SU-DHL-6 (cell line): ENCODE data around the gene XYLT2.

Experiments used
- H2AFZ ChIP-seq: fragments of 200-600 bp; sonication (generic); 2 replicates; pipeline ENCODE4 v1.6.1; 2014; ENCODE audit warnings: low read depth, mild to moderate bottlenecking, moderate library complexity, mixed read lengths, antibody characterized with exemption, low read length; ENCODE audit not compliant: severe bottlenecking
- H3F3A ChIP-seq: fragments of 200-600 bp; shearing (Covaris generic); 2 replicates; pipeline ENCODE4 v1.6.0; 2016; ENCODE audit warnings: antibody characterized with exemption, mild to moderate bottlenecking; ENCODE audit not compliant: insufficient read depth
- H3K27ac ChIP-seq: fragments of 200-600 bp; sonication (generic); 2 replicates; pipeline ENCODE4 v1.5.1; 2016; ENCODE audit warnings: low read depth, mild to moderate bottlenecking, low read length, moderate library complexity, mixed read lengths
- H3K27me3 ChIP-seq: fragments of 200-600 bp; sonication (generic), shearing (Covaris generic); 2 replicates; pipeline ENCODE4 v1.6.0; 2014; ENCODE audit warnings: mild to moderate bottlenecking, low read length
- H3K36me3 ChIP-seq: fragments of 200-600 bp; sonication (generic); 2 replicates; pipeline ENCODE4 v1.6.1; 2014; ENCODE audit warnings: mild to moderate bottlenecking, low read length, mixed read lengths
- H3K4me2 ChIP-seq: fragments of 300-600, 200-600 bp; shearing (Covaris generic), sonication (generic); 2 replicates; pipeline ENCODE4 v1.6.0; 2014; ENCODE audit warnings: low read length, low read depth, mild to moderate bottlenecking; ENCODE audit not compliant: poor library complexity, severe bottlenecking
- H3K4me3 ChIP-seq: fragments of 200-600 bp; sonication (generic); 2 replicates; pipeline ENCODE4 v1.5.1; 2014; ENCODE audit warnings: antibody characterized with exemption, low read length, mild to moderate bottlenecking, mixed read lengths; ENCODE audit not compliant: insufficient read depth, poor library complexity, severe bottlenecking
- H3K79me2 ChIP-seq: fragments of 200-600 bp; sonication (generic); 2 replicates; pipeline ENCODE4 v1.6.1; 2014; ENCODE audit warnings: mild to moderate bottlenecking, low read length, moderate library complexity; ENCODE audit not compliant: insufficient read depth
- H3K9ac ChIP-seq: fragments of 200-600 bp; sonication (generic); 2 replicates; pipeline ENCODE4 v1.7.0; 2014; ENCODE audit warnings: mild to moderate bottlenecking, low read length
- H3K9me2 ChIP-seq: fragments of 200-600 bp; sonication (generic); replicated peaks from 2 replicates; pipeline ENCODE4 v1.6.1; 2014; ENCODE audit warnings: low read length; ENCODE audit not compliant: insufficient read depth
- H3K9me3 ChIP-seq: fragments of 200-600 bp; sonication (generic); 2 replicates; pipeline ENCODE4 v1.6.1; 2014; ENCODE audit warnings: low read length, mixed read lengths; ENCODE audit not compliant: insufficient read depth
- H4K20me1 ChIP-seq: fragments of 200-600 bp; sonication (generic); 2 replicates; pipeline ENCODE4 v1.6.1; 2014; ENCODE audit warnings: low read depth, mild to moderate bottlenecking, antibody characterized with exemption, low read length, moderate library complexity, mixed read lengths
- CTCF ChIP-seq: fragments of 200-600 bp; sonication (generic); IDR thresholded peaks from one replicate; pipeline ENCODE4 v1.5.1; 2017; ENCODE audit warnings: antibody characterized with exemption, mild to moderate bottlenecking, low read length, moderate library complexity; ENCODE audit not compliant: insufficient read depth, poor library complexity, severe bottlenecking
- EZH2phosphoT487 ChIP-seq: fragments of 200-600 bp; sonication (generic), shearing (Covaris generic); conservative IDR thresholded peaks from 2 replicates; pipeline ENCODE4 v1.6.1; 2018; ENCODE audit warnings: mild to moderate bottlenecking, antibody characterized with exemption, low read length, moderate library complexity, mixed read lengths

XYLT2 gene

GRCh38 chr17:50360486-50361115 is 14.7 kb downstream of the XYLT2 start:
- Histone ChIP-seq H3K4me2 (no peak overlapping the region), H3K9ac (no peak overlapping the region), H3K27me3 (no peaks in the 10 kb centered on the region), H4K20me1 (no peaks in the 10 kb centered on the region), H3F3A (0 out of 2 replicates have a peak, but pooled peaks cover 6% of the 10 kb centered on the region), H3K9me2 (no peaks in the 10 kb centered on the region), H3K27ac (no peak overlapping the region), H3K4me3 (no peak overlapping the region), H2AFZ (no peak overlapping the region), H3K79me2 (no peaks in the 10 kb centered on the region), H3K36me3 (no peaks in the 10 kb centered on the region), H3K9me3 (no peaks in the 10 kb centered on the region)
- TF ChIP-seq CTCF (no peak), EZH2phosphoT487 (no peak)

- H3K27ac ChIP-seq: no peak overlapping the region
- H3K9ac ChIP-seq: no peak overlapping the region
- H3K79me2 ChIP-seq: no peaks in the 10 kb centered on the region
- H3K9me2 ChIP-seq: no peaks in the 10 kb centered on the region
- no peaks in the 10 kb centered on the region for H4K20me1 ChIP-seq
- H3K4me2 ChIP-seq: no peak overlapping the region
- no peaks in the 10 kb centered on the region for H3K9me3 ChIP-seq
- TF ChIP-seq CTCF: peak; percentile 84
- no peak for TF ChIP-seq EZH2phosphoT487
- H2AFZ ChIP-seq: no peak overlapping the region
- 0 out of 2 replicates have a peak, but pooled peaks cover 6% of the 10 kb centered on the region for H3F3A ChIP-seq
- no peaks in the 10 kb centered on the region for H3K27me3 ChIP-seq
- H3K36me3 ChIP-seq: no peaks in the 10 kb centered on the region
- H3K4me3 ChIP-seq: no peak overlapping the region
Observed at GRCh38 chr17:50361561-50362480, 15.9 kb downstream of the XYLT2 start.

GRCh38 chr17:50362661-50363060 is 16.7 kb downstream of the XYLT2 start:
- Histone ChIP-seq H3K9me3 (no peaks in the 10 kb centered on the region), H3F3A (0 out of 2 replicates have a peak, but pooled peaks cover 6% of the 10 kb centered on the region), H3K27me3 (no peaks in the 10 kb centered on the region), H3K36me3 (no peaks in the 10 kb centered on the region), H3K27ac (no peak overlapping the region), H3K4me3 (no peak overlapping the region), H3K9me2 (no peaks in the 10 kb centered on the region), H3K4me2 (no peak overlapping the region), H3K9ac (no peak overlapping the region), H3K79me2 (no peaks in the 10 kb centered on the region), H2AFZ (no peak overlapping the region), H4K20me1 (no peaks in the 10 kb centered on the region)
- TF ChIP-seq CTCF: no peak
- TF ChIP-seq EZH2phosphoT487: no peak
